ENCODE measurements around the gene FAM163B.

GRCh38 chr9:133621725-133622267 lies 12.6 kb upstream of the FAM163B start:
- TF ChIP-seq CTCF (IDR thresholded peaks at IDR 0.05), result no peak
- no peak for TF ChIP-seq EP300 (IDR thresholded peaks at IDR 0.05)
